HG03460 (cell line): ENCODE measurements around the gene NCAM1.
"Not testable (repeated sequence)": the region's sequence is repeated elsewhere in the genome, so short reads cannot be mapped to it uniquely, and the experiment has no call there.

Experiments used
- ATAC-seq: cut with Tn5 transposase; IDR thresholded peaks from one replicate; pipeline ENCODE4 v1.9.1; 2021; ENCODE audit not compliant: unreplicated experiment

The NCAM1 gene

DNA sequence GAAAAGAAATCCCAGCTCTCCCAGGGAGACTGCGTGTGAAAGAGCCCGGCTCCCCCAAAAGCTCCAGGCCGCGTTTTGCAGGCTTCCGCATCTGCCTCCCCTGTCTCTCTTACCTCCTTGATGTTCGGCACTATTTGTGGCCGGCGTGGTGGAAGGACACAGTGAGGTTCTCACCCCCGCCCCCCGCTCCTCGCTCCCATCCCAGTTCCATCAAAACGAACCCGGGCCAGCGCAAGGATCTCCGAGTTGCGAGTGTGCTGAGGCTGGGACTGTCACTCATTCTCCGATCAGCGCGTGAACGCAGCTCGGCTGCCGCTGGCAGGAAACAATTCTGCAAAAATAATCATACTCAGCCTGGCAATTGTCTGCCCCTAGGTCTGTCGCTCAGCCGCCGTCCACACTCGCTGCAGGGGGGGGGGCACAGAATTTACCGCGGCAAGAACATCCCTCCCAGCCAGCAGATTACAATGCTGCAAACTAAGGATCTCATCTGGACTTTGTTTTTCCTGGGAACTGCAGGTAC, at the start of gene NCAM1:
TSS of gene NCAM1 (plus strand) at position 275 of the 523 bp plus-strand sequence.
- ATAC-seq, result no peak

DNA sequence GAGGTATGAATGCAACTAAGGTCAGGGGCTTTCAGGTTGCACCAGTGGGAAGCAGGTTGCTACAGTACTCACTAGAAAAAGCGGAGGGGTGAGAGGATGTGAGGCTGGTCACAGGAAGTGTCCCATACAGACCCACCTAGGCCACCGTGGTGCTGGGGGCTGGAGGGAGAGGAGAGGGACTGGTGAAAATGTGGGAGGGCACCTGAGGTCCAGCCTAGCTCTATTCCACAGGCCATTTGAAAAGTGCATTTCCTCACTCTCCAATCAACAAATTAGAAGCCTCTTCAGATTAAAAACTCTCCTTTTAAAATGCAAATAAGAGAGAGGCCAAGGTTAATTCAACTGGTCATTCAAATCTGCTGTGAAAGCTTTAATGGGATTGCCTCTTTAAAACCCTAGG, 38.6 kb upstream of the NCAM1 start:
- no peak for ATAC-seq

DNA sequence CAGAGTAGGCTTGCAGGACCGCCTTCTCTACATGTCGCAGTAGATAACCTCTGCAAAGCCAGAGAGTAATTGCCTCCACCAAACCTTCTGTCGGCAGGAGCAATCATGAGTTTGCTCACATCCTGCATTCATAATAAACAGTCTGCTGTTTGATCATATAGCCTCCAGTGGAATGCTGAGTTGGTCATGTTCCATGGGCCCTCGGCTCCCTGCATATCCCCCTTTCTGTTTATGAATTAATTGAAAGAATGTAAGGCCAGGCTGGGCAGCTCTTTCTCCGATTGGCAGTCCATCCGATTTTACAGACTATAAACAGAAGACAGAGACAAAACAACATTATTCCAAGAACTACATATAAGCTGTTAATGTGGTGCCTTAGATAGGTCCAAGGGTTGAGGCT, 36.4 kb upstream of the NCAM1 start:
- not testable (repeated sequence) for ATAC-seq

DNA sequence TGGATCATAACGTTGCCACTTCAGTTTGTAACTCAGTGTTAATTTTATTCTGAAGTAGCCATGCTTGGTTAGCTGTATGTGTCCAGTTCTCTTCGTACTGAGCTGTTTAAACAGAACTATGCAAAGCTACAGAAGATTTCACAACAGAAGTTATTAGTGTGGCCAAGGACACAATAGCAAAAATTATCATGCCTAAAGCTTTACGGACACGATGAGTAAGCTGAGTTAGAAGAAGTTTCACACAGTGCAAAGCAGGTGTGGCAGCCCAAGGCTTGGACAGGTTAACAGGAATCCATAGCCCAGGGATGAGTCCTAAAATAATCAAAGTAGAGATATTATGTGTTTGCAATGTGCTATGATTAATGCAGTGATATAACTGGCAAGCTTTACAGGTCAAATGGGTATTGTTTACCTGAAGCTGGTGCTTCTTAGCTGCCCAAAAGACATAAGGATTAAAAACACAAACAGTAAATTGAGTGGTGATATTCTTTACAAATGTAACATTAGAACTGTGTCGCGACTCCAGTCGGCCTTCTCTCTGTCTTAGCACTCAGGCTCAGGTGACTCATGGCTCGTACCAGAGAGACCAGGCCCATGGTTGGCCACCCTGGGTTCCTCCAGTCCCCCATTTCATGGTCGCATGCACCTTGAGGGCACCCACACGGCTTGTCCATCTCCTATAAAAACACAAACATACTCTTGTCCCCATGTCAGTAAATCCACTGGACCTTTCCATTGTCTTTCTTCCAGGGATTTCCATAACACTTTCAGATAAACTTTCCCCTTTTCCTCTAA, 35.5 kb upstream of the NCAM1 start:
- ATAC-seq, result no peak

DNA sequence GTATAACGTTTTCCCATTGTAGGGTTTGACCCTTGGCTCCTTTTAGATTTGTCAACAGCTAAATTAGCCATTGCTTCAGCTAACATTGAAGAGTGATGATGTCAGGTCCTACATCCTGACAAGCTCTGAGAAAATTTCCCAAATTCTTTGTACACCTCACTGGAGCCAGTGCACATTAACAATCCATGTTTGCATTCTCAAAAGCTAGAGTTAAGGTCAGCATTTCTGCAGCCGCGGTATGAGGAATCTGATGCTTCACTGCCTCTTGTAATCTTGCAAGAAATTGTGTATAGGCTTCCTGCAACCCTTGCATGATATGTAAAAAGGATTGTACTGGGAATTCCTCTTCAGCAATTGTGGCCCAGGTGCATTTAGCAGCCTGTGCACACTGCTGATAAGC, 33.1 kb upstream of the NCAM1 start:
- no peak for ATAC-seq

DNA sequence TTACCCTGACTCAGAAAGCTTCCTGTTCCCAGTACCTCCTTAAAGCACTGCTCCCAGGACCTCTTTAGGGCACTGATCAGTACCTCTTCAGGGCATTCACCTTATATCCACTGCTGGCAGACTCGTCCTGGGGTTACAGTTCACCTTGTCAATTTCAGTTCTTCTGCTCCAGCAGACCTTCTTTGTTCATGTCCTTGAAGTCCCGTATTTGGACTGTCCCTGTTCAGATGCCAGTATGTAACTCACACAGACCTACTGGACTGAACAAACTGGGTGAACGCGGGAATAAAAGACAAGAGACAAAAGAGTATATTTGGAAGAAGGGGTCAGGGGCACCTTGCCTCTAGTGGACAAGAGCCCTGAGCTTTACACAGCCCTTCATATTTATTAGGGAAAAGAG, 31.8 kb upstream of the NCAM1 start:
- no peak for ATAC-seq

DNA sequence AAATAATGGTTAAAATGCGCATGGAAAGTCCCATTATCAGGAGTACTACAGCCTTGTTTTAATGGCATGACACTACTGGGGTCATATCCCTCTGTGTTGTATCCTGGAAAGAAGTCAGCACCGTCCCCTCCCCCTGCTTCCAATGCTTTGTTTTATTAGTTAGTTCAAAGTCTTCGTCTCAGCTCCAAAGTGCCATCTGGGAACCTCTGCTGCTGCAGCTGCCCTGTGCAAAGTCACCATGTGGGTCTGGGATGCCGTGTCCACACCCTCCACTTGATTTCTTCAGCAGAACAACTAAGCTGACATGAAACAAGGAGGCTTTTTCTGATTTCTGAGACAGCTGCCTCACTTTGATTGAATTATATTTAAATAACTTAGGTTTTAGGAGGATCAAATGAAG, 29.5 kb upstream of the NCAM1 start:
- ATAC-seq, result no peak

DNA sequence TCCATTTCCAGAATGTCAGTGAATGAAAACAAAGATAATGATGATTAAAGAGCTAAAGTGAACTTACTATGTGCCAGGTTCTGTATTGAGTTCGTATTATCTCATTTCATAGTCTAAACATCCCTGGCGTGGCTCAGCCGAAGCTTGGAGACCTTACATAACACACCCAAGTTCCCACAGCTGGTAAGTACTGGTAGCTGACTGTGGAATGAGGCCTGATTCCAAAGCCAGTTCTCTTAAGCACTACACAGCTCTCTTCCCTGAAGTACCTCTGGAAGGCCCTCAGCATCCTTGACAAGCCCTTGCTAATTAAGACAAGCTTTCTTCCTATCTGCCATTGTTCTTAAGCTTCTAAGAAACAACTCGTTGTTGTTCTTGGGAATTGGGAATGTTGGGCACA, 28.6 kb upstream of the NCAM1 start:
- ATAC-seq, result no peak

DNA sequence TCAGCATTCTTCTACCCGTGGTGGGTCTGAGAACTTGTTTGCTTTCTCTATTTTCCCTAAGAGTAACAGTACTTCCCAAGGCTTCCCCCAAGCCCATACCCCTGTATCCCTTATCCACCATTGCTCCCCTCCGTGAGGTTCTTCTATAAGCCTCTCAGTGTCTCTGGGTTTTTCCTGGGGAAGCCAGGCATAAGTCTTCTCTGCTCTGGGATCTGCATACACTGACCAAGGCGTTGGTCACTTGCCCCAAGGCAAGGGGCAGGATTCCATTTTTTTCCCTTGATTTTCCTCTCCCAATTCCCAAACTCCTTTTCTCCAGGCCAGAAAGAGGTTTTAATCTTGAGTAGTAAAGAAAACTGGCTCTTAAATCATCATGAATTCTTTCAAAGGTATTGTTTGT, 27.2 kb upstream of the NCAM1 start:
- no peak for ATAC-seq

DNA sequence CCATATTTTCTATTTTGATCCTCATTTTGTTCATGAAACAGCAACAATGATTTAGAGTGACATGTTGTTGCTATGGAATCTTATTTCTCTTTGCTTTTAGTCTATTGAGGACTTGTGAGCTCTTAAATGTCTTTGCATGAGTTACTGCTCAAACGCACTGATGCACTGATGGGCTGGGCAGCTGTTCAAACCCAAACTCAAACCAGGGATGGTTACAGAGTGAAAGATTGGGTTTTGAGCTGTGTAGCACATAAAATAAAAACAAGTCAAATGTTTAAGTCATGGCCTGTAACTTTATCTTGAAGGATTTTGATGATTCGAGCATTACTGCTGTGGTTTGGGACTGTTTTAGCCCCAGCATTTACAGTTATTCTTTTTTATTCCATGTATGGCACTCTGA, 20.1 kb upstream of the NCAM1 start:
- no peak for ATAC-seq

DNA sequence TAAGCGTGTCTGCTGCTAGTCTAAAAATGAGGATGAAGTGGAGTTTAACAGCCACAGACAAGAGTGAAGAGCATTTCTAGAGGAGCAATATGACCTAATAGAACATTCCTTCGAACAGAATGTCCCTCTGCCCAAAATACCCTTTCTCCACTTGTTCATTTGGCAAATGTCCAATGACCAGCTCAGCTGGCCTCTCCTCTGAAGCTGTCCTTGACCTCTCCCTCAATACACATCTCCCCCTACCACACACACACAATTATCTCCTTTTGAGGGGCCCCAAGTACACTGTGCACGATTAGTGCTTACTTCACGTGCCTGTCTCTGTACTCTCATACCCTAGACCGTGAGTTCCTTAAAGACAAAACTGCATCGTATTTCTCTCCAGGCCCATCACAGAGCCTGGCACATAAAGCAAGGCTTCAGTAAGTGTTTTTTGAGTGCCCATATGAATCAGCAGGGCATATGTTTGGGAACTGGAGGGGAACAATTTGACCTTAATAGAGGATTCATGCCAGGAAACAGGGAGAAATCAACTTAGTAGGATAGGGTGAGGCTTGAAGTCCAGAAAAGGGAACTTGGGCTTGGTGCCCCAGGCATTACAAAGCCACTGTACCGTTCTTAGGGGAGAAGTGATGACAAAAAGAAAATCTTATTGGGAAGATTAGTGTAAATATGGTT, 18.1 kb upstream of the NCAM1 start:
- ATAC-seq, result no peak

DNA sequence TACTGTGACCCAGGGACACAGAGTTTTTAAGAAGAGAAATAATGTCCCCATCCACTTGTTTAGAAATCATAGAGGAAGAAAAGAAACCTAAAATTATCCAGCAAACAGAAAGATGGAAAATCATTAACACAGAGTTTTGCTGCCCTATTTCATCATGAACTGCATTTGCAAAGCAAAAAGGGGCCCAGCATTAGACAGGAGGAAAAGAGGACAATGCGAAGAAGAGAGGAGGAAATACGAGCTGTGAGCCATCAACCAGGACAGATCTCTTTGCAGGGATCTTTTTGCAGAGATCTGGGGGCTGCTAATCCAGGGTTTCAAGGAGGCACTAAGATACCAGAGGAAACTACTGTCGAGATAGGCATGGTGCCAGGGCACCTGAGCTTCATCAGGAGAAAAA, 14.4 kb upstream of the NCAM1 start:
- ATAC-seq, result no peak

DNA sequence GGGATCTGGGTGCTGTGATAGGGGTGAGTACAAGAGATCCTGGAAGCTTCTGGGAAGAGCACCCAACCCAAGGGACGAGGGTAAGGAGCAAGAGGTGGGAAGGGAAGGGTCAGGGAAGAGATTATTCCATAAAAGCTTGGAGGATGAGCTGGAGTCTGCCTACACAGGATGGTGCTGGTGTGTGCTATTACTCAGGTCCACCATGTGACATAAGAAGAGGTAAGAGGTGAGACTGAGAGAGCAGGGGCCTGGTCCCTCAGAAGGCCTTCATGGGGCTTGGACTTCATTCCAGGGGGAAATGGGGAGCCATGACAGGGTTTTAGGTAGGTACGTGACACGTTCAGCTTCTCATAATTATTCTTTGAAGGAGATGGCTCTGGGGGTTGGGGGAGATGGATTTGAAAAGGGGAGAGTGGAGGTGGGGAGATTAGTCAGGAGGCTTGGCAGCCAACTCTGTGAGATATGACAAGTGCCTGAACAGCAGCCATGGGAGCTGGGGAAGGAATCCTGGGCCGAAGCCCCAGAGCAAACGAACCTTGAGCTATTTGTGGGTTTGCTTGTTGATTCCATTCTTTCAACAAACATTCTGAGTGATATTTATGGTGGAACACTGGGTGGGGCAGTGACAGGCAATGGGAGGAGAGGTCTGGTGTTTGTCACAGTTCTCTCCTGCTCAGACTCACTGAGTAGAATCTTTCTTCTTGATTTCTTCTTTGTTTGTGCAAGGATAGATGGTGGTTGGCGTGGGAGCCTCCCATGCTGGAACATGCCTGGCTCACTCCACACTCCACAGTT, 11.2 kb upstream of the NCAM1 start:
- ATAC-seq, result no peak

DNA sequence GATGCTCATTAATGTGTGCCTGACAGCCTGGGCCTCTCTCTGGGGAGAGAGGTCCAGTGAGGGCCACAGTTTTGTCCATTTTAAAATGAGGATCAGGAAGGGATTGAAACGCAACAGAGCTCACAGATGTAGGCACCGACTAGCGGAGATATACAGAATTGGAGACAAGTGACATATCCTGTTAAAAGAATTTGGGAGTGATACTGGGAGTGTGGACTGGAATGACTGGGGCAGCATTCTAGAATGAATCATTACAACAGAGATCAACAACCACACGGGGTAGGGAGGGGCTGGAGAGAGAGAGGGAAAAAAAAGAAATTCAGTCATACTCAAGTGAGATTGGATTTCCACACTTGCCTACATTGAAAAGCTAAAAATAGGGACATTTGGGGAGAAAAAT, 2.5 kb upstream of the NCAM1 start:
- no peak for ATAC-seq

DNA sequence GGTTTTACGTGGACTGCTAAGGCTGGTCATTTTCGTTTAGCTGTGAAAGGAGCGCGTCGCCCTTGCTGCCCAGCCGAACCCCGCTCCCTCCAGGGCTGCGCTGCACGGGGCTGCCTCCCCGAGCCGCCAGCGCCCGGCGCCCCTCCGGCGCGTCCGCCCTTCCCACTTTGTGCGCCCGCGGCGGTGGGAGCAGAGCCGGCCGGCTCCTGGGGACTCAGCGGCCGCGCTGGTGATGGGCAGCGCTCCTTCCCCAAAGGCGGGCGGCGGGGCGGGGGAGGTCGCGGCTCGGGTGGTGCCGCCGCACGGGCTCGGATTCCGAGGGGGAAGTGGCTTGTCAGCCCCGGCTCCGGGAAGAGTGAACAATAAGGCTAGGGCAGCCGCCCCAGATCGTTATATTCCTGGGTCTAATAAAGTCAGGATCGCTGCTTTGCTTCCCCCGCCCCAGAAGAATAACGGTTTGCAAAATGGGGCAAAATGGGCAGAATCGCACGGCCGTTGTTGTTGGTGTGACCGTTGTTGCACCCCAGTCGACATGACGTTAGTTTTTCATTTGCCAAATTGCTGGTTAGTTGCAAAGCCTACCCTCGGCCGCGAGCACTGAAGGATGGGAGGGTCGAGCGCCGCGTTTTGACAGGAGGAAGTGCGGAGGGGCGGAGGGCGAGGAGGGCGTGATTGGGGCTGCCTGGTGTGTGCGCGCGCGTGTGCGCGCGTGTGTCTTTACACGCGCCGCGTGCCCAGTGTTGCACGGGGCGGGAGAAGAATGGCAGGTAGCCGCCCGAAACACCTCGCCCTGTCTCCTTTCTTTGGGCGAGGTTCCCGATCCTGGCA, 745 bp downstream of the NCAM1 start:
- no peak for ATAC-seq

DNA sequence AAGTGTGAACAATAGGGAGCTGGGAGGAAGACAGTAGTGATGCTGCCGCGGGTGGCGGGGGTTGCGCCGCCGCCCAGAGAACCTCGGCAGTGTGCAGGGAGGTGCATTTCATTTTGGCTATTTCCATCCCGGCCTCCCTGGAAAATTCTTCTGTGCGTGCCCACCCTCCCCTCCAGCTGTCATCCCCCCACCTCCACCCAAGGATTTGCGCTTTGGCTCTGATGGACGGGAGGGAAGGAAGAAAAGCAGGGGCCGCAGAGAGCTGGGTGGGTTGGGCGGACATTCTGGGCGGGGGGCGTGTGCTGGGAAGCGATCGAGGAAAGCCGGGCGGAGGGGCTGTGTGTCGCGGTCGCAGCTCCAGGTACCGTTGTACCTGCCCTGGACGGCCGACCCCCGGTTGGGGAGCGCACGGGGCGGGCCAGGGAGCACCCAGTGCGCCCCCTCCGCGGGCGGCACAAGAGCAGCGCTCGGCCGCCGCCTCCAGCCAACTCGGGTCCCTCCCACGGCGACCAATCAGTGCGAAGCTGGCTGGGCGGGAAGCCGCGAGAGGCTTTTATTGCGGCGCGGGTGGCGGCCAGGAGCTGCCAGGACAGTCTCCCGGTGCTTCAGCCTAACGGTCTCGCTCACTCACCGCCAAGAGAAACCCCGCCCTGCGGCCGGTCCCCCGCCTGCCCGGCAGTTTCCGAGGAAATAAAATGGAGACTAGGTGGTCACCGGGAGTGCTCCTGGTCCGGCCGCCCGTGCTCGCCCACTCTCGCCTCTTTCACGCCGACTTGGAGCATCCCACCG, 1.6 kb downstream of the NCAM1 start:
- ATAC-seq, result no peak

DNA sequence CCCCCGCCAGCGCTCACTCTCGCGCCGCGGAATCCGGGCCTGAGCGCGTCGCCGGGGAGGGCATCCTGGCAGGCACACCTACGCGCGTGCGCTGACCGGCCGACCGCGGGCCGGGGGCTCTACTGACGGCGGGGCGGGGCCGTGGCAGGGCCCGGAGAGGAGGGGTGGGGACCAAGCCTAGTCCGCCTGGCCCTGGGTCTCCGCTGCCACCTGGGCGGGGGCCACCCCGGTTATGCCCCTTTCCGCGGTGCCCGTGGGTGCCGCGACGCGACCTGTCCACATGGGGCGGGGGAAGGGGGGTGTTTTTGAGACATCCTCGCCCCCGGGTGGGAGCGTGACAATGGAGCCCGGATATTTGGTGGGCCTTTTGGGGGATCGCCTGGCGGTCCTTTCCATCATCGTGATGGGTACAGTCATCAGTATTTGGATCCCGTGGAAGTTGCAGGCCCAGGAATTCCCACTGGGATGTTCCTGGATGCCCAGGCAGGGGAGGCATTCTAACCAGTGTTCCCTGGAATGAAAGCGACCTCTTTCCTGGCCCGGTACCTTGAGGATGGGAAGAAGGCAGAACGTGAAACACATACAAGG, 2.2 kb downstream of the NCAM1 start:
- no peak for ATAC-seq

DNA sequence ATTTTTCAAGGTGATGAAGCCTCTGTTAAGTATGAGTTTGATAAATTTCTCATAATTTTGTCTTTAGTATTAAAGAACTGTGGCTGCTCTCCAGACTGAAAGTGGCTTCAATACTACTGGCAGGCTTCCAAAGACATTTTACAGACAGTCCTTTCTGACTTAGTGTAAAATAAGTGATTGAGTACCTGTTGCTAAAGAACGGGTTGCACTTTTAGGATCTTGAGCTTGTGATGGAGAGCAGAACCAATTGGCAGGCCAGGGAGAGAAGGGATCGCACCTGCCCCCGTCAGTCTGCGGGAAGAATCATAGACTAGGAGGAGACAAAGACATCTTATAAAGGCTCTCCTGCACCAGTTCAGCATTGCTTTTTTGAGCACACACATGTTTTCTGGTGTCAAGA, 4.4 kb downstream of the NCAM1 start:
- ATAC-seq, result no peak

DNA sequence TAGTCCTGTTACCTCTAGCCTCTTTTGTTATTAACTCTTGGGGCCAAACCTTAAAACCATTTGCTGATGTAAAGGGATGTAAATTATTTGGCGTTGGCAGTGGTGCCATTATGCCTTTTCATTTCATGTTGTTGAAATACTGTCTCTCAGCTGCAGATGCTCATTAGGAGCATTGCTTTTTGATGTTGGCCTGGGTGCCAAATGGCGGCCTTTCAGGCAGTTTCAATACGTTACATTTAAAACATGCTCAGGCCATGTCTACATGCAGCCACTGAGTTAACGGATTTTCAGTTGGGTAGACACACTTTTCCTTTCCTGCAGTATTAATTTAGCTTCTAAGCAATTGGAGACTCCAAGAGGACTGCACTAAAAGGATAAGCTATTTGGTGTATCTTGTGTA, 5.3 kb downstream of the NCAM1 start:
- no peak for ATAC-seq

DNA sequence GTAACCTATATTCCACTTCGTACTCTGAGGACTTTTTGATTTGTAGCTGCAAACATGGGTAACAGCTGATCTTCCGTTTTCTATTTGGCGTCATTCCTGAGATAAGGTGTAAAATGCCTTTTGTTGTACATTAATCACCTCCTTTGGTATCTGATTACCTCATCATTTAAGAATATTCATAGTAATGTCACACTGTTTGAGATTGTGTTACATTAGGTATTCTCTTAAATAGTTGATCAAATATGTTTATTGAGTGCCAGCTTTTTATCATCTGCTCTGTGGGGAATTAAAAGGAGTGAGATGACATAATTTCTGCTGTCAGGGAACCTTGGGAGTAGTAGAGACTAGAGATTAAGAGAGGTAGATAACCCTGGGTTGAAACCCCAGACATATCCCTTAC, 5.9 kb downstream of the NCAM1 start:
- ATAC-seq, result no peak
